Activated T-cell treated with anti-CD3 and anti-CD28 coated beads, Interleukin-2, amount 50 U/mL, for 48 hours (primary cell): ENCODE data around the gene AUH.

Experiments
- DNase-seq, 2 experiments: peaks; one replicate each; pipeline ENCODE4 v3.0.0-alpha.2; 2020

The AUH gene

DNA sequence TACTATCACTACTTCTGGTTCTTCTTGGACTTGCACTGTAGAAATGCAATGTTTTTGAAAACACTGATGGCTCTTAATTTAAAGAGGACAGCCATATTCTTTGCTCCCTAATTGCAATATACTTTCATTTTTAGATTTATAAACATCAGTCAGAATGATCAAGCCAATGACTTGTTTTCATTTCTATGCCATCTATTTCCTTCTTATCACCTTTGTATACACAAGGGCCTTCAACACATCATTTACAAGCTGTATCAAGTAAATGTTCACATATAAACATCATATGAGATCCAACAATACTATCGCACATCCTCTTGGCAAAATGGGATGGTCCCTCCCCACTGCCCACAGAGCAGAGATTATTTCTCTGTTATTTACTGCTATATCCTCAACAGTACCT is 24.9 kb downstream of the AUH start:
- DNase-seq, result no peak

GRCh38 chr9:91334053-91334452 is 27.7 kb downstream of the AUH start:
- peak in 1 of 2 experiments; percentile 36 for DNase-seq

DNA sequence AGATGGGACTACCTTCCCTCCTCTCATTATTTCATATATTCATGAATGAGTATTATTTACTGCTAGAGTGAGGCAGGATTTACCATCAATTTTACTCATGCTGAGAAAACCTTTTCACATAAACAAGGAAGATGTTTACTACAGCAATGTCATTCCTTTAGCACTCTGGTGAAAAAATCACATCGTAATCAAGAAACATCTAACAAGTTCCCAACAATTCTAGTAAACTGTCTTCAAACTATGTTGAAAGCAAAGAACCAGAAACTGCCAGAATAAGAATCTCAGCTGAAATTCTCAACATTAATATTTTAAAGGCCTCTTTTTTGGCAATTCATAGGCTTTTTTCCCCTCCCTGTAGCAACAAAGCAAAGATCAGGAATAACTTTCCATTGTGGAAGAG is 28.2 kb downstream of the AUH start:
- no peak for DNase-seq

GRCh38 chr9:91332546-91333231 is 29.0 kb downstream of the AUH start:
- no peak for DNase-seq

- no peak for DNase-seq
These were observed 29.9 kb downstream of the AUH start for GRCh38 chr9:91331849-91332248.

DNA sequence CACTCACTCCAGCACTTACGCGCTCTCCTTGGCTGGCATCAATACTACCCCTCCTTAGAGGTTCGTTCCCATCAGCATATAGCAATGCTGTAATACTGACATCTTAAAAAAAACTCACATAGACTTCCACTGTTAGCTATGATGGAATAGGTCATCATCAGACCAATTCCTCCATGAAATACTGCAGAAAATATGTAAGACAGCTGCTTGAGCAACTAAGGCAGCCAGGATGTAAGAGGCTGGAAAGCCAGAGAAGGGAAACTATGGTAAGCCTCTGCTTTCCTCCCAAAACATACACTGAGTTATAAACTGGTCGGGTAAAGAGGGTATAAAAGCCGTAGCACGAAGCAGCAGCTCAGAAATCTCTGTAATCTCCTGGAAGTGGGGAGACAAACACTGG is 33.5 kb downstream of the AUH start:
- DNase-seq, result no peak

- DNase-seq, result no peak
These were observed 40.0 kb downstream of the AUH start for GRCh38 chr9:91321691-91322090.

GRCh38 chr9:91320299-91320698 is 41.4 kb downstream of the AUH start:
- no peak for DNase-seq

DNA sequence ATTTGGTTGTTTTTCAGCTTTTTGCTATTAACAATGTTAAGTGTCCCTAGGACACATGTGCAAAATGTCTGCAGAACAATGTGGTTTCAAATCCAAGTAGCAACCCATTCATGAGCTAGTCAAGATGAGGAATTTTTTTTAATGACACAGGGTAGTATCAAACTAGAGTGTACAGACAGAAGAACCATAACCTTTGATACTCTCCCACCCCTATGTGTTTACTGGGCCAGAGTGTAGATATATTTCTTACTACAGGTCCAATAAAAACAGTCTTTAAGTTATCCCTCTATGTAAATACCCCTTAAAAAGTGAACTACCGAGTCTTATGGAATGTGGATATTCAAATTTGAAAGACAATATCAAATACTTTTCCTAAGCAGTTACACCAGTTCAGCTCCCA is 45.6 kb downstream of the AUH start:
- no peak for DNase-seq

GRCh38 chr9:91315191-91315590 is 46.5 kb downstream of the AUH start:
- DNase-seq, result no peak

GRCh38 chr9:91312717-91313325 is 48.9 kb downstream of the AUH start:
- no peak for DNase-seq

- DNase-seq, result no peak
These were observed 51.7 kb downstream of the AUH start for GRCh38 chr9:91310037-91310436.

- DNase-seq, result no peak
These were observed 53.5 kb downstream of the AUH start for GRCh38 chr9:91308191-91308590.

- no peak for DNase-seq
These were observed 54.4 kb downstream of the AUH start for GRCh38 chr9:91307279-91307678.

DNA sequence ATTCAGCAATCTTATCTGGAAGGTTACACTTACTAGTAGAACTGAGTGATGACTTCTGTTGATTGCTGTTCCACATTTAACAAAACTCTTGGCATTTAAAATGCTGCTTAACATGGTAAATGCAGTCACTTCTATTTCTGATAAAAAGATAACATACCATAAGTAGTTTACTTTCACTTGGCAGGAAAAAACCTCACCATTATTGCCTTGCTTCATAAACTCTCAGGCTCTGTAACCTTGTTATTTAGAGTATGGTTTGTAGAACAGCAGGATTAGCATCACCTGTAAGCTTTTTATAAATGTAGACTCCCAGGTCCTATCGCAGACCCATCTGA is 55.5 kb downstream of the AUH start:
- DNase-seq, result no peak

DNA sequence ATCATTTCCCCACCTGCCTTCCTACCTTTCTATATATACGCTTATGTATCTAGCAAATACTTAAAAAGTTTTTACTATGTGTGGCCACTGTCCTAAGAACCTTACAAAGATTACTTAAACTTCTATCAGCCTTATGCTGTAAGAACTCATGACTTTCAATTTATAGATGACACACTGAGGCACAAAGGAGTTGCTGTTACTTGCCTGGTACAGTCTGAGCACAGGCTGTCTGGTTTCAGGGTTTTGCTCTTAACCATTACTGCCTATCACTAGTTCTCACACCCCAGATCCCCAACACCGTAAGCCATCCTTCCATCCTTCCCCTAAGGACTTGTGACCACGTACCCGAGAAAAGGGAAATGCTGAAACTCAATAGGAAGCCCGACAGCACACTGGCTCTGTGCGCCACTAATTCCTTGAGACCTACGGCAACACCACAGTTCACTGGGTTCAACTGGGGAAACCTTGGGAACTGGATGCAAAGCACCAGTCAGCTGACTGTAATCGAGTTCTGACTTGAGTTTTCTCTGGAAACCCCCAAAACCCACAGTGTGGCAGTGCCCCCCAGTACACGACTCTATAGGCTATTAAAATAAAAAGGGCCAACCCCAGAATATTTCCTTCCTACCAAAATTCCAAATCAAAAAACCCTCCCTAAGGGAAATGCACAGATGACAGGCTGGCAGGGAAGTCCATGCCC is 56.0 kb downstream of the AUH start:
- no peak for DNase-seq

DNA sequence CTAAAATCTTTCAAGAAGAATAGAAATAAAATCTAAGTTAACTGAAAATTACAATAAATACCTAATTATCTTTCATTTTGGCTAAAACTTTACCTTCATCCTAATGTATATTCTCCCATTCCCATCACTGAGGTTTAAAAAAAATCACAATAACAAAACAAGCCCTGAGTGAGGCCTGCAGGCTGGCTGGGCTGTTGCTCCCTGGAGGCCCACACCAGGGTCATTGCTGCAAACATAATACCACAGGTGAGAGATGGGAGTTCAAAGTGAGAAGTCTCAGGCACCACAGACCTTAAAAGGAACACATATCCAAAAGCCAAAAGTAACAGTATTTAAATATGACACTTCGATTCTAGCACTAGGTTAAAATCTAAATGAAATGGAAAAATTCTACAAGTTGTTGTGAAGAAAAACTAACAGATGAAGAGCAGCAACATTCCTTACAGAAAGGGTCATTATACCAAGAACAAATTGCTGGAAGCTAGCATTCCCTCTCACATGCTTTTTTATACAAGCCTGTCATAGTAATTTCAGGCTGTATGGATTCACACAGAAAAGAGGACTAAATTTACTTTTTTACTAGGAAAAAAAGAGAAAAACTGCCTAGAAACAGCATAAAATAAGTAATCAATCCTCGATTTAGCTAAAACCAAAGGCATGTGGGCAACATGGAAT is 57.8 kb downstream of the AUH start:
- DNase-seq, result no peak

GRCh38 chr9:91302831-91303230 is 58.9 kb downstream of the AUH start:
- DNase-seq, result no peak

GRCh38 chr9:91301161-91301560 is 60.6 kb downstream of the AUH start:
- DNase-seq, result no peak

GRCh38 chr9:91298311-91298710 is 63.4 kb downstream of the AUH start:
- DNase-seq, result no peak

DNA sequence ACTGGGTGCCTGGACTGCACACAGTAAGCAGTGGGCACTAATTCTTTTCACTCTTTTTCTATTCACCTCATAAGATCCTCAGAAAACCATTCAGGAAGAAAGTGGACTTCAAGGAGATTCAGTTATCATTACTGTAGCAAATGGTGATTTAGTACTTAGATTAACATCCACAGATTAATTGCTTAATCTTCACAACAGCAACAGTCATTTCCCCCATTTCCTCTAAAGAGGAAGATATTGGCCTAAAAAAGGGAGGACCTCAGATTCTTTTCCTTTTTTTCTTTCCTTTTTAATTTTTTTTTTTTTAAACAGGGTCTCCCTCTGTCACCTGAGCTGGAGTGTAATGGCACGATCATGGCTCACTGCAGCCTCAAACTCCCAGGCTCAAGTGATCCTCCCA is 64.4 kb downstream of the AUH start:
- DNase-seq, result no peak

DNA sequence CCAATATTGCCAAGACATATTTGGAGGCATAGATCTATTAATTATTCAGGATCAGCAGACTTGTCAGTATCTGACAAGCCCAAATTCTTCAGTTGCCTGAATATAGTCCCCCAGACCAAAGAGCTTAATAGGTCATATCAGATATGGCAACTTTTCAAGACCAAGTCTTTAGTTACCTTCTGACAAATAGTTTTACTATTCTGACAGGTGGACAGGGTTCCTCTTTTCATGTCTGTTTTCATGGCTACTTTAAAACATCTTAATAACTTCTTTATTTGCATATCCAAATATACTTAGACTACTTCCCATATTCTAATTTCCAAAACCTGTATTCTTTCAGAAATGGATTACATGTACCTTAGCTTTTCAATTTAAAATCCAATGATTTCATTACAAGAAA is 65.4 kb downstream of the AUH start:
- no peak for DNase-seq

DNA sequence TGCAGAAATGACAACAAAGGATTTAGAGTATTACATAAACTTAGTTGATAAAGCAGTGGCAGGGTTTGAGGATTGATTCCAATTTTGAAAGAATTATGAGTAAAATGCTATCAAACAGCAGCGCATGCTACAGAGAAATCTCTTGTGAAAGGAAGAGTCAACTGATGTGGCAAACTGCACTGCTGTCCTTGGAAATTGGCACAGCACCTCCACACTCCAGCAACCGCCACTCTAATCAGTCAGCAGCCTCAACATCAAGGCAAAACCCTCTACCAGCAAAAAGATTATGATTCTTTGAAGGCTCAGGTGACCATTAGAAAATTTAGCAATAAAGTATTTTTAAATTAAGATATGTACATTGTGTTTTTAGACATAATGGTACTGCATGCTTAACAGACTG is 66.4 kb downstream of the AUH start:
- no peak for DNase-seq

GRCh38 chr9:91291866-91292265 is 69.9 kb downstream of the AUH start:
- no peak for DNase-seq
